ENCODE results near the gene NRXN3.

NRXN3 gene

DNA sequence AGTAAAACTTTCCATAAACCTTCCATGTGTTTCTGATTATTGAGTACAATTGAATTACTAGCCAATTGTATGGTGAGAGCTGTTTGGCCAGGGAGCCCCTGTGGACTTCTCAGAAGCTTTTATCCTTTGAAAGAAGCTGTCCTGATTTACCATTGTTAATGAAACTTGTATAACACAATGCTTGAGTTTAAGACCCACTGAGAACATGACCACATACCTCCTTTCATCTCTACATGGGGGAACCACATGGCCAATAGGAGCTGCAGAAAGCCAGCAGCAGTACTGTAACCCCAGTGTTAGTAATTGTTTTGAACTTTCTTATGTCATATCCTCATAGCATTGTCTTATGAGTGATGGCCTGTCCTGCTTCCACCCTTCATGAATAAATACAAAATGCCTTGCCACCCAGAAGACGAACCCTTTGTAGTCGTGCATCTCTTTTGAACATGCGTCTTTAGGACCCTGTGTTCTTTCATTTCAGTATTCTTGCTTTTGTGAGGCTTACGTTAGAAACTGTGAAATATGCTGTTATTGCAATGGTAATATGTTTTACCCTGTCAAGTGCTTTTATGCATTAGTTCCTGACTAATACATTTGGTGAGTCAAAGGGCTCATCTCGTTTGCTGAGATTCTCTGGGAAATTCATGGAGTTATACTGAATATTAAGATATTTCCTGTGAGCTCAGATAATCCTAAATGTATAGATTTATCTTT is 815.7 kb downstream of the NRXN3 start:
- Histone ChIP-seq H3K27ac (ENCODE audit: low read depth, low read length) (no peak overlapping the region), H3K4me3 (ENCODE audit: low read depth in 1 of 5, low read length in 5 of 5) (no peak overlapping the region), H3K4me1 (ENCODE audit: control insufficient read depth in 5 of 5, insufficient read depth in 5 of 5, low read length in 5 of 5) (no peaks in the 10 kb centered on the region), H3K36me3 (ENCODE audit: control insufficient read depth in 5 of 5, insufficient read depth in 5 of 5, low read length in 5 of 5) (no peaks in the 10 kb centered on the region), H3K9ac (ENCODE audit: low read length in 5 of 5) (no peak overlapping the region), H3K9me3 (ENCODE audit: control insufficient read depth in 5 of 5, low read length in 5 of 5) (no peaks in the 10 kb centered on the region), H3K27me3 (ENCODE audit: control insufficient read depth in 5 of 5, insufficient read depth in 4 of 5, low read length in 5 of 5) (peaks cover 0 to 3% (median 0%) of the 10 kb centered on the region in 5 donors)

DNA sequence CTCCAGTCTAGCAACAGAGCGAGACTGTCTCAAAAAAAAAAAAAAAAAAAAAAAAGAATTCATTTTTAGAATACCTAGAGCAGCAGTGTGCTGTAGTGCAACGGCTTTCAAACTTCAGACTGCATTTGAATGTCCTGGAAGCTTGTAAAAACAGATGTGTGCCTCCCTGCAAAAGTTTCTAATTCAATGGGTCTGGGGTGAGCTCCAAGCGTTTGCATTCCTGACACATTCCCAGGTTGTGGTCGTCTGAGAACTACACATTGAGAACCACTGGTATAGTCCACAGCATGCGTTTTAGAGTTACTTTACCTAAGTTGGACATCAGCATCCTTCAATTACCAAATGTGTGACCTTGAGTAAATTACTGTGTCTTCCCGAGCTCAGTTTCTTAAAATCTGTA is 816.8 kb downstream of the NRXN3 start:
- H3K4me3 ChIP-seq (ENCODE audit: low read depth in 1 of 5, low read length in 5 of 5) = no peak overlapping the region
- no peaks in the 10 kb centered on the region for H3K9me3 ChIP-seq (ENCODE audit: control insufficient read depth in 5 of 5, low read length in 5 of 5)
- H3K36me3 ChIP-seq (ENCODE audit: control insufficient read depth in 5 of 5, insufficient read depth in 5 of 5, low read length in 5 of 5) = no peaks in the 10 kb centered on the region
- H3K9ac ChIP-seq (ENCODE audit: low read length in 5 of 5) = no peak overlapping the region
- H3K27ac ChIP-seq (ENCODE audit: low read depth, low read length) = no peak overlapping the region
- H3K4me1 ChIP-seq (ENCODE audit: control insufficient read depth in 5 of 5, insufficient read depth in 5 of 5, low read length in 5 of 5) = no peaks in the 10 kb centered on the region
- peaks cover 0 to 3% (median 0%) of the 10 kb centered on the region in 5 donors for H3K27me3 ChIP-seq (ENCODE audit: control insufficient read depth in 5 of 5, insufficient read depth in 4 of 5, low read length in 5 of 5)

- Histone ChIP-seq H3K27ac (ENCODE audit: low read depth, low read length) (no peak overlapping the region), H3K4me3 (ENCODE audit: low read depth in 1 of 5, low read length in 5 of 5) (no peak overlapping the region)
Measured at GRCh38 chr14:78989221-78989620, 819.0 kb downstream of the NRXN3 start.

DNA sequence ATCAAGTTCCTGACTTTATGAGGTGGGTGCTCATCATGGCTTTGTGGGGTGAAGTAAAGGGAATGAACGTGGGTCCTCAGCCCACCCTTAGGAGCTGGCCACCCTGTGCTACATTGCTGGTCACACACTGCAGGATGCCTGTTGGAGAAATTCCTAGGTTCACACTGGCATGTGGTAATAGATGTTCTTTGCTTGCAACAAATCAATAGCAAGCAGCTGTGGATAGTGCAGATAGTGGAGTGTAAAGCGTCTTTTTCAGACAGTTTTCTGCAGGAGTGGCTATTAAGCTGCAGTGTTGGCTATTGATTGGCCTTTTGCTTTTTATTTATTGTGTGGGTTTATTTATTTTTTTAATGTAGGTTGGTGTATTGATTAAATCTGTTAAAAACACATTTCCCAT is 822.7 kb downstream of the NRXN3 start:
- no peaks in the 10 kb centered on the region for H3K36me3 ChIP-seq (ENCODE audit: control insufficient read depth in 5 of 5, insufficient read depth in 5 of 5, low read length in 5 of 5)
- H3K4me1 ChIP-seq (ENCODE audit: control insufficient read depth in 5 of 5, insufficient read depth in 5 of 5, low read length in 5 of 5) = no peaks in the 10 kb centered on the region
- no peaks in the 10 kb centered on the region for H3K27me3 ChIP-seq (ENCODE audit: control insufficient read depth in 5 of 5, insufficient read depth in 4 of 5, low read length in 5 of 5)
- H3K9ac ChIP-seq (ENCODE audit: low read length in 5 of 5) = no peak overlapping the region
- H3K4me3 ChIP-seq (ENCODE audit: low read depth in 1 of 5, low read length in 5 of 5) = no peak overlapping the region
- no peaks in the 10 kb centered on the region for H3K9me3 ChIP-seq (ENCODE audit: control insufficient read depth in 5 of 5, low read length in 5 of 5)
- H3K27ac ChIP-seq (ENCODE audit: low read depth, low read length) = no peak overlapping the region

More at GRCh38 chr14:78989221-78989620, 819.0 kb downstream of the NRXN3 start:
- Histone ChIP-seq H3K4me1 (ENCODE audit: control insufficient read depth in 5 of 5, insufficient read depth in 5 of 5, low read length in 5 of 5) (no peaks in the 10 kb centered on the region), H3K9ac (ENCODE audit: low read length in 5 of 5) (no peak overlapping the region), H3K9me3 (ENCODE audit: control insufficient read depth in 5 of 5, low read length in 5 of 5) (no peaks in the 10 kb centered on the region), H3K36me3 (ENCODE audit: control insufficient read depth in 5 of 5, insufficient read depth in 5 of 5, low read length in 5 of 5) (no peaks in the 10 kb centered on the region), H3K27me3 (ENCODE audit: control insufficient read depth in 5 of 5, insufficient read depth in 4 of 5, low read length in 5 of 5) (peaks cover 0 to 3% (median 0%) of the 10 kb centered on the region in 5 donors)

DNA sequence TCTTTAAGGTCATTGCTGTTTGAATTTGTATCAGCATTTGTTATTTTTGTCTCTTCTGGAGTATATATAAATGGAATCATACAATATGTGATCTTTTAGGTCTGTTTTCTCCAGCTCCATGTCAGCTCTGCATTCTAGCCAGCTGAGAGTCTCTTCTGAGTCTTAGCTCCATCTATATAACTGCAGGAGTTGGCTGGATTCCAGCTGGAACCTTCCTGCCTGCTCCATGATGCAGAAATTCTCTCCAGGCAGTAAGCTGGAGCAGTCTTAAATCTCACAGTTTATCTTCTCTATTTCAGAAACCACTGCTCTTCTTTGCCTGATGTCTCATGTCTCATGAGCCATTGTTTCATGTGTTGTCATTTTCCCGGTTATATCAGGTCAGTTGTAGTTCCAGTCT is 827.6 kb downstream of the NRXN3 start:
- H3K9me3 ChIP-seq (ENCODE audit: control insufficient read depth in 5 of 5, low read length in 5 of 5) = no peaks in the 10 kb centered on the region
- no peak overlapping the region for H3K27ac ChIP-seq (ENCODE audit: low read depth, low read length)
- H3K27me3 ChIP-seq (ENCODE audit: control insufficient read depth in 5 of 5, insufficient read depth in 4 of 5, low read length in 5 of 5) = no peaks in the 10 kb centered on the region
- H3K9ac ChIP-seq (ENCODE audit: low read length in 5 of 5) = no peak overlapping the region
- H3K4me3 ChIP-seq (ENCODE audit: low read depth in 1 of 5, low read length in 5 of 5) = no peak overlapping the region
- no peaks in the 10 kb centered on the region for H3K4me1 ChIP-seq (ENCODE audit: control insufficient read depth in 5 of 5, insufficient read depth in 5 of 5, low read length in 5 of 5)
- H3K36me3 ChIP-seq (ENCODE audit: control insufficient read depth in 5 of 5, insufficient read depth in 5 of 5, low read length in 5 of 5) = no peaks in the 10 kb centered on the region

DNA sequence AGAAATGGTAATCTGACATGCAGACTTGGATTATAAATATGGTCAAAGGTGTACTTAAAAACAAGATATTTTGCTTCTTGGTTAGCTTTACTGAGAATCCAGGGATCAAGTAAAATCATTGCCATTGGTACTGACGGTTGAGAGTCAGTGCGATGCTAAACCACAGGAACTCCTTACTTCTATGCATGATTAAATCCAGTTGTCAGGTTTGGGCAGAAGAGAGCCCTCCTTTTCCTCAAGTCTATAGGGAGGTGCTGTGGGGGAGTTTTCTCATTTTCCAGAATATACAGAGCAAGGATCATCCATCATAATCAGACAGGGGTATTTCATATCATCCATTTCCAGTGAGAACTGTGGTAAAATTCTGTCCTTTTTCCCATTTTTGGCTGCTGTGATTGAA is 839.1 kb downstream of the NRXN3 start:
- Histone ChIP-seq H3K27me3 (ENCODE audit: control insufficient read depth in 5 of 5, insufficient read depth in 4 of 5, low read length in 5 of 5) (peaks cover 0 to 5% (median 0%) of the 10 kb centered on the region in 5 donors), H3K9ac (ENCODE audit: low read length in 5 of 5) (no peak overlapping the region), H3K4me1 (ENCODE audit: control insufficient read depth in 5 of 5, insufficient read depth in 5 of 5, low read length in 5 of 5) (no peaks in the 10 kb centered on the region), H3K4me3 (ENCODE audit: low read depth in 1 of 5, low read length in 5 of 5) (no peak overlapping the region), H3K36me3 (ENCODE audit: control insufficient read depth in 5 of 5, insufficient read depth in 5 of 5, low read length in 5 of 5) (no peaks in the 10 kb centered on the region), H3K27ac (ENCODE audit: low read depth, low read length) (no peak overlapping the region), H3K9me3 (ENCODE audit: control insufficient read depth in 5 of 5, low read length in 5 of 5) (no peaks in the 10 kb centered on the region)

DNA sequence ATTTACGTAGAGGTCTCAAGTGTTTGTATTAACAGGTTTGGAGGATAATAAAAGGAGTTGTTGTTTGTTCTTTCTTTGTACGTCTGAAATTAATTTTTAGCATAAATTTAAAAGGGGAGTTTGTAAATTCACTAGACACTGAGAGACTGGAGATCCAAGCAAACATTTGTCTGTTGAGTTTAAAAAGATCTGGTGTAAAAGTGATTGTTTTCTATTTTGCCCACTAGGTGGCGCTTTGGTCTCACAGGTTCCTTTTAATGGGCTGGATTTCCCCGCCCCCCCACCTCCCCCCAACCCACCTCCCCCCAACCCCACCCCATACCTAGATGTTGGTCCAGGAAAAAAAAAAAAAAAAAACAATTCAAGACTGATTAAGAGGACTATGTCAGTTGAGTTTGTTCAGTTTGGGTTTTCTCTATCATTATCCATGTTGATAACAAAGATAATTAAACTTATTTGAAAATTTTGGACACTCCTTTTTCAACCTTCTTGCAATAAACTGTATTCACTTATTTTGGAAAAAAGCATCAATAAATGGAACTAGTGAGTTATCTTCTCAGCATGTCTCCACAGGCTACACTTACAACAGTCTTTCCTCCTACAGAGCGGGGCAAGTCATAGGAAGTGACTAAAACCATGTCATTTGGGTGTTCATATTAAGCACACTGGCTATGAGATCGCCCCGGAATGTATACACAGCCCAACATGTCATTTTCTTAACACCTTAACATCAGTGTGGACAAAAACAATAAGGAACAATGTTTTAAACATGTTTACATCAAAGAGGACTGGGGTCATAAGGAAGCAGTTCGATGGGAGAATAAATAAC is 841.1 kb downstream of the NRXN3 start:
- no peaks in the 10 kb centered on the region for H3K4me1 ChIP-seq (ENCODE audit: control insufficient read depth in 5 of 5, insufficient read depth in 5 of 5, low read length in 5 of 5)
- no peak overlapping the region for H3K9ac ChIP-seq (ENCODE audit: low read length in 5 of 5)

DNA sequence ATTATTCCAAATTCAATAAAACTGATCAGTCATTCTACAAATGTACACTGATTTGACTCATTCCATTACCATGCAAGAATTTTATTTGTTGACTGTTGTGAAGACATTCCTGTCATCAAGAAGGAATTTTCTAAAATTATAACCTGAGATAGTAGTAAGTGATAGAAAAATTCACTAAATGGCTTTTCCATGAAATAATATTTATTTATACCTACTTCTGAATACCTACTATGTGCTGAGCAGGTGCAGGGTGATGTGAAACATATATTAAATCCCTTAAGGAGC is 841.7 kb downstream of the NRXN3 start:
- no peaks in the 10 kb centered on the region for H3K9me3 ChIP-seq (ENCODE audit: control insufficient read depth in 5 of 5, low read length in 5 of 5)
- peaks cover 0 to 1% (median 0%) of the 10 kb centered on the region in 5 donors for H3K27me3 ChIP-seq (ENCODE audit: control insufficient read depth in 5 of 5, insufficient read depth in 4 of 5, low read length in 5 of 5)
- peaks cover 0 to 3% (median 2%) of the 10 kb centered on the region in 5 donors for H3K4me1 ChIP-seq (ENCODE audit: control insufficient read depth in 5 of 5, insufficient read depth in 5 of 5, low read length in 5 of 5)
- H3K9ac ChIP-seq (ENCODE audit: low read length in 5 of 5) = no peak overlapping the region
- no peaks in the 10 kb centered on the region for H3K36me3 ChIP-seq (ENCODE audit: control insufficient read depth in 5 of 5, insufficient read depth in 5 of 5, low read length in 5 of 5)
- H3K4me3 ChIP-seq (ENCODE audit: low read depth in 1 of 5, low read length in 5 of 5) = no peak overlapping the region
- H3K27ac ChIP-seq (ENCODE audit: low read depth, low read length) = no peak overlapping the region

More for the DNA sequence above, 841.1 kb downstream of the NRXN3 start:
- Histone ChIP-seq H3K9me3 (ENCODE audit: control insufficient read depth in 5 of 5, low read length in 5 of 5) (no peaks in the 10 kb centered on the region), H3K4me3 (ENCODE audit: low read depth in 1 of 5, low read length in 5 of 5) (no peak overlapping the region), H3K36me3 (ENCODE audit: control insufficient read depth in 5 of 5, insufficient read depth in 5 of 5, low read length in 5 of 5) (no peaks in the 10 kb centered on the region), H3K27ac (ENCODE audit: low read depth, low read length) (no peak overlapping the region), H3K27me3 (ENCODE audit: control insufficient read depth in 5 of 5, insufficient read depth in 4 of 5, low read length in 5 of 5) (peaks cover 0 to 3% (median 0%) of the 10 kb centered on the region in 5 donors)

DNA sequence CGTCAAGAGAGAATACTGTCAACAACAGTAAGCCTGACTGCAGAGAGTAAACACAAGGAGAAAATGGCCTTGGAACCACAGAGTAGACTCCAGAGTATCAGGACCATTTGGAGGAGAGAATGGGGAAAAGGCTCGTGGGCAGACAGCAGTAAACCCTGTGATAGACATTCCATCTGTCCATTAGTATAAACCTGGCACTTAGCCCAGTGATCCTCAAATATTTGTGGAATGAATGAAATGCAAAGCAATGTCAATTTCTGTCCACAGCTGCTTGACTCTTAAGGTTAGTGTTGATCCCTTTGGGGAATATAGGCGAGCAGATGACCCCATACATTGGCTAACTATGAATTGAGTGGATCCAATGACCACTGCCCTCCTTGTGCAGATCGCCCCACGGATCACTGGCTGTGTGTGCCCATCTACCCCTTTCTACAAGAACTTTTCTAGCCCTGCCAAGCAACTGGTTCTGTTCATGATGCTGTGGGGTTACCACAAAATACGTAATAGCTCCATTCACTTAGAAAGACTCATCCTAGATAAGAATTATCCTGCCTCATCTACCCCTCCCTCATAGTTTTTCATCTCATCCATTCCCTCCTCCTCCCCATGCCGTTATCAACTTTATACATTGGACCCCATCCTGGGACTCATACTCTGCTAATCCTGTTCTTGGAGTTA is 846.8 kb downstream of the NRXN3 start:
- Histone ChIP-seq H3K27ac (ENCODE audit: low read depth, low read length) (no peak overlapping the region), H3K36me3 (ENCODE audit: control insufficient read depth in 5 of 5, insufficient read depth in 5 of 5, low read length in 5 of 5) (no peaks in the 10 kb centered on the region), H3K27me3 (ENCODE audit: control insufficient read depth in 5 of 5, insufficient read depth in 4 of 5, low read length in 5 of 5) (peaks cover 0 to 2% (median 0%) of the 10 kb centered on the region in 5 donors), H3K4me1 (ENCODE audit: control insufficient read depth in 5 of 5, insufficient read depth in 5 of 5, low read length in 5 of 5) (peaks cover 0 to 5% (median 4%) of the 10 kb centered on the region in 5 donors), H3K4me3 (ENCODE audit: low read depth in 1 of 5, low read length in 5 of 5) (no peak overlapping the region), H3K9me3 (ENCODE audit: control insufficient read depth in 5 of 5, low read length in 5 of 5) (no peaks in the 10 kb centered on the region), H3K9ac (ENCODE audit: low read length in 5 of 5) (no peak overlapping the region)

DNA sequence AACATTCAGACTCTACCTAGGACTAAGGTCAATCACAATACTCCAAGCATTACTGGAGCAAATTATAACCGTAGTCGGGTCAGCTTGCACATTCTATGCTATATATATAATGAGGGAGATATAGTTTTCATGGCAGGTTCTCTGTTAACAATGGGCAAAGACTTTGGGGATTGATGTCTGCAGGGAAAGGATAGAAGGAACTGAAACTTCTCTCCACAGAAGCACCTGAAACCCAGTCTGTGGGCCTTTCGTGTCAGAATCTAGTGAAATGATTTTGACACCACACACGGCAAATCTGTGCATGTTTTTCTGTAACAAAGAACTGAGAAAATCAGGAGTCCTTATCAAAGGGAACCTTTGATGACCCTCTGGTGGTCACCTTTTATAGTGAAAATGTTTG is 847.4 kb downstream of the NRXN3 start:
- H3K36me3 ChIP-seq (ENCODE audit: control insufficient read depth in 5 of 5, insufficient read depth in 5 of 5, low read length in 5 of 5) = no peaks in the 10 kb centered on the region
- H3K9me3 ChIP-seq (ENCODE audit: control insufficient read depth in 5 of 5, low read length in 5 of 5) = no peaks in the 10 kb centered on the region
- peaks cover 0 to 5% (median 4%) of the 10 kb centered on the region in 5 donors for H3K4me1 ChIP-seq (ENCODE audit: control insufficient read depth in 5 of 5, insufficient read depth in 5 of 5, low read length in 5 of 5)
- H3K27me3 ChIP-seq (ENCODE audit: control insufficient read depth in 5 of 5, insufficient read depth in 4 of 5, low read length in 5 of 5) = peaks cover 0 to 2% (median 0%) of the 10 kb centered on the region in 5 donors
- no peak overlapping the region for H3K9ac ChIP-seq (ENCODE audit: low read length in 5 of 5)
- H3K4me3 ChIP-seq (ENCODE audit: low read depth in 1 of 5, low read length in 5 of 5) = no peak overlapping the region
- no peak overlapping the region for H3K27ac ChIP-seq (ENCODE audit: low read depth, low read length)
